T-helper 1 cell treated with Interleukin-12 subunit alpha and Interleukin-12 subunit beta and Interleukin-4 antibody, amounts not matched to agents 30 ng/mL and 1 ng/mL, for 36 hours (primary cell): ENCODE data around the gene TTC23. TPM values are rescaled to one million over a fixed set of nuclear protein-coding genes. Genes with fewer than 3 reads are reported as not detected.

Experiments
- intact Hi-C: fragments of 100-400 bp; cut with micrococcal nuclease; formaldehyde crosslinking; loops from one replicate; pipeline ENCODE4 v1.15.1; 2024
- total RNA-seq: library from RNA; stranded (reverse); gene quantifications from 2 replicates; pipeline ENCODE4 v1.2.3, GENCODE V29; 2022

Gene TTC23
- total RNA-seq, 1 donor from 2014 or later, result 2.5 TPM

GRCh38 chr15:99168601-99169580, 80.5 kb downstream of the TTC23 start:
- intact Hi-C loops, result no loop called here

- intact Hi-C loops, result no loop called here
Observed at GRCh38 chr15:99167640-99168039, 81.7 kb downstream of the TTC23 start.

- intact Hi-C loops, result no loop called here
Observed at GRCh38 chr15:99167201-99167600, 82.2 kb downstream of the TTC23 start.

- intact Hi-C loops, result no loop called here
Observed at GRCh38 chr15:99165956-99166689, 83.3 kb downstream of the TTC23 start.

GRCh38 chr15:99165020-99165790, 84.2 kb downstream of the TTC23 start:
- intact Hi-C loops, result no loop called here

- intact Hi-C loops, result loop anchor here (5.0 kb wide), 1 partner anchor 48 kb away; no protein-coding TSS in a partner anchor
Observed at GRCh38 chr15:99164119-99164518, 85.3 kb downstream of the TTC23 start.

GRCh38 chr15:99163271-99164062, 85.9 kb downstream of the TTC23 start:
- intact Hi-C loops, result loop anchor here (2.0 to 5.0 kb wide), 2 partner anchors 49 to 59 kb away; partner anchors contain the start of gene SYNM

- intact Hi-C loops, result no loop called here
Observed at GRCh38 chr15:99158626-99159412, 90.6 kb downstream of the TTC23 start.

GRCh38 chr15:99157456-99157855, 91.9 kb downstream of the TTC23 start:
- intact Hi-C loops, result no loop called here

GRCh38 chr15:99155961-99156443, 93.4 kb downstream of the TTC23 start:
- intact Hi-C loops, result no loop called here

- intact Hi-C loops, result no loop called here
Observed at GRCh38 chr15:99154271-99154670, 95.1 kb downstream of the TTC23 start.

- intact Hi-C loops, result no loop called here
Observed at GRCh38 chr15:99153026-99153535, 96.3 kb downstream of the TTC23 start.

- intact Hi-C loops, result no loop called here
Observed at GRCh38 chr15:99151156-99151555, 98.2 kb downstream of the TTC23 start.

- intact Hi-C loops, result no loop called here
Observed at GRCh38 chr15:99149366-99149765, 100.0 kb downstream of the TTC23 start.

- intact Hi-C loops, result no loop called here
Observed at GRCh38 chr15:99148851-99149276, 100.5 kb downstream of the TTC23 start.

- intact Hi-C loops, result no loop called here
Observed at GRCh38 chr15:99146661-99147060, 102.7 kb downstream of the TTC23 start.

- intact Hi-C loops, result no loop called here
Observed at GRCh38 chr15:99145778-99146177, 103.6 kb downstream of the TTC23 start.

GRCh38 chr15:99145005-99145404, 104.4 kb downstream of the TTC23 start:
- intact Hi-C loops, result no loop called here
